ENCODE data around the gene PFN1. TPM values are rescaled to one million over a fixed set of nuclear protein-coding genes. Genes with fewer than 3 reads are reported as not detected.
A peak's percentile ranks its signal among the peaks of the same experiment; 100 is the strongest.

PFN1 gene
- total and polyA plus RNA-seq, 8 donors = 63.6 to 195 (median 138) TPM

DNA sequence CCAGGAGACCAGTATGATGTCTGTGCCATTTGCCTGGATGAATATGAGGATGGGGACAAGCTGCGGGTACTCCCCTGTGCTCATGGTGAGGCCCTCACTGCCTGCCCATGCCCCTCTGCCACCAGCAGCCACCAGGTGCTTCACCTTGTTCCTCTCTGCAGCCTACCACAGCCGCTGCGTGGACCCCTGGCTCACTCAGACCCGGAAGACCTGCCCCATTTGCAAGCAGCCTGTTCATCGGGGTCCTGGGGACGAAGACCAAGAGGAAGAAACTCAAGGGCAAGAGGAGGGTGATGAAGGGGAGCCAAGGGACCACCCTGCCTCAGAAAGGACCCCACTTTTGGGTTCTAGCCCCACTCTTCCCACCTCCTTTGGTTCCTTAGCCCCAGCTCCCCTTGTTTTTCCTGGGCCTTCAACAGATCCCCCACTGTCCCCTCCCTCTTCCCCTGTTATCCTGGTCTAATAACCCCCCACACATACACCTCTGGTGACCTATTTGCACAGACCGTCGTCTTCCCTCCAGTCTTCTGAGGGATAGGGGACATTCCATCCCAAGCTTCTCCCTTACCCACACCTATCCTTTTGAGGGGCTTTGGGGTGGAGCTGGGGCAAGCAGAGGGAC lies 3.7 kb downstream of the PFN1 start:
- no peak overlapping the region for H3K4me3 ChIP-seq
- peak in 2 of 6 donors; percentile 36 to 68 for DNase-seq

GRCh38 chr17:4944163-4944553 lies 4.2 kb downstream of the PFN1 start:
- no peak for ATAC-seq
- no peak overlapping the region for H3K27ac ChIP-seq

More for the DNA sequence above, 3.7 kb downstream of the PFN1 start:
- H3K36me3 ChIP-seq = peaks cover 0 to 23% (median 0%) of the 10 kb centered on the region in 3 donors
- H3K27me3 ChIP-seq = no peaks in the 10 kb centered on the region
- no peaks in the 10 kb centered on the region for H3K9me3 ChIP-seq
- peak overlapping the region in 3 of 4 donors; percentile 3 to 17 (median 15) for H3K27ac ChIP-seq
- no peak for TF ChIP-seq CTCF (IDR thresholded peaks at IDR 0.05)
- H3K4me1 ChIP-seq = peaks cover 5 to 33% (median 14%) of the 10 kb centered on the region in 3 donors
- no peak for ATAC-seq
- no peak for FAIRE-seq
- WGBS, 2 donors = 62 to 63% methylated on average over 6 to 8 of the region's 8 CpGs
- intact Hi-C loops (cut with DNase I) = no loop called here

GRCh38 chr17:4942760-4943508 lies 5.4 kb downstream of the PFN1 start:
- H3K9me3 ChIP-seq = no peaks in the 10 kb centered on the region
- H3K36me3 ChIP-seq = peaks cover 0 to 23% (median 0%) of the 10 kb centered on the region in 3 donors
- H3K4me3 ChIP-seq = no peak overlapping the region
- H3K27me3 ChIP-seq = no peaks in the 10 kb centered on the region
- intact Hi-C loops (cut with DNase I) = no loop called here
- DNase-seq = peak in 2 of 6 donors; percentile 17 to 21
- H3K27ac ChIP-seq = no peak overlapping the region
- TF ChIP-seq CTCF (IDR thresholded peaks at IDR 0.05) = no peak
- peaks cover 5 to 42% (median 21%) of the 10 kb centered on the region in 3 donors for H3K4me1 ChIP-seq
- FAIRE-seq = no peak
- ATAC-seq = no peak
- 79 to 81% methylated on average over 13 of the region's 13 CpGs for WGBS, 2 donors

More at GRCh38 chr17:4944163-4944553, 4.2 kb downstream of the PFN1 start:
- peaks cover 0 to 23% (median 0%) of the 10 kb centered on the region in 3 donors for H3K36me3 ChIP-seq
- DNase-seq (peak in 1 of 6 donors; percentile 6), FAIRE-seq (no peak)
- no peaks in the 10 kb centered on the region for H3K9me3 ChIP-seq
- H3K4me3 ChIP-seq = no peak overlapping the region
- TF ChIP-seq CTCF (IDR thresholded peaks at IDR 0.05) = no peak
- 56 to 78% methylated on average over 3 of the region's 3 CpGs for WGBS, 2 donors
- peaks cover 5 to 34% (median 14%) of the 10 kb centered on the region in 3 donors for H3K4me1 ChIP-seq
- no peaks in the 10 kb centered on the region for H3K27me3 ChIP-seq
- intact Hi-C loops (cut with DNase I) = no loop called here

DNA sequence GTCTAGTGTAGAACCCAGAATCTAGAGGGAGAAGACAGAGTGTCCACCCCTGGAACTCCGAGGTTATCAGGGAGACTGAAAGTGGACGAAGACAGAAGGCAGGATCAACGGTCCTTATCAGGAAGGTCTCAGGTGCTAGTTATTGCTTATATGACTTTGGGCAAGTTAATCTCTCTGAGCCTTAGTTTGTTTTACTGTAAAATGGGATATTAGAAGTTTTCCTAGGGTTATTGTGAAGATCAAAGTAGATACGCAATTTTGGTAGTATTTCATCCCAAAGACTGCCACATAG lies 7.1 kb downstream of the PFN1 start:
- Histone ChIP-seq H3K27ac (peak overlapping the region in 3 of 4 donors; percentile 88 to 91 (median 90)), H3K9me3 (no peaks in the 10 kb centered on the region), H3K4me1 (peaks cover 5 to 38% (median 21%) of the 10 kb centered on the region in 3 donors), H3K27me3 (no peaks in the 10 kb centered on the region), H3K4me3 (peak overlapping the region; percentile 52 to 97 (median 80)), H3K36me3 (peaks cover 0 to 29% (median 7%) of the 10 kb centered on the region in 3 donors)
- no peak for FAIRE-seq
- DNase-seq = no peak
- TF ChIP-seq CTCF (IDR thresholded peaks at IDR 0.05) = no peak
- WGBS, 2 donors = 22 to 27% methylated on average over 4 of the region's 4 CpGs
- no peak for ATAC-seq
- intact Hi-C loops (cut with DNase I) = no loop called here

All from pancreas (tissue), 10 donors.